BLaER1 treated with 17β-estradiol and CSF1 and Interleukin-3, amounts not matched to agents 10 nM and 100 nM (cell line): Measurements from ENCODE around the gene LAD1.

Experiments used
- H3K27ac ChIP-seq, 11 experiments: shearing (Covaris generic); formaldehyde crosslinking; 2 replicates each; pipeline ENCODE4 v1.8.1; 2022
- H3K27me3 ChIP-seq, 11 experiments: shearing (Covaris generic); formaldehyde crosslinking; 2 replicates each; pipeline ENCODE4 v1.8.1; 2022
- H3K36me3 ChIP-seq, 11 experiments: shearing (Covaris generic); formaldehyde crosslinking; 2 replicates each; pipeline ENCODE4 v1.8.1; 2022
- H3K4me1 ChIP-seq, 10 experiments: shearing (Covaris generic); formaldehyde crosslinking; 2 replicates each; pipeline ENCODE4 v1.8.1; 2022
- H3K4me2 ChIP-seq, 11 experiments: shearing (Covaris generic); formaldehyde crosslinking; 2 replicates each; pipeline ENCODE4 v1.8.1; 2022
- H3K4me3 ChIP-seq, 10 experiments: shearing (Covaris generic); formaldehyde crosslinking; 2 replicates each; pipeline ENCODE4 v1.8.1; 2022
- H3K9ac ChIP-seq, 11 experiments: shearing (Covaris generic); formaldehyde crosslinking; 2 replicates each; pipeline ENCODE4 v1.8.1; 2022
- H3K9me3 ChIP-seq, 11 experiments: shearing (Covaris generic); formaldehyde crosslinking; replicated peaks in 1 of 11; 2 replicates each; pipeline ENCODE4 v1.8.1; 2022
- H4K20me1 ChIP-seq, 11 experiments: shearing (Covaris generic); formaldehyde crosslinking; 2 replicates each; pipeline ENCODE4 v1.8.1; 2022
- Cebpa-rat ChIP-seq, 11 experiments: shearing (Covaris generic); IDR thresholded peaks; 2 replicates each; pipeline ENCODE4 v1.8.1; 2022

Gene LAD1

DNA sequence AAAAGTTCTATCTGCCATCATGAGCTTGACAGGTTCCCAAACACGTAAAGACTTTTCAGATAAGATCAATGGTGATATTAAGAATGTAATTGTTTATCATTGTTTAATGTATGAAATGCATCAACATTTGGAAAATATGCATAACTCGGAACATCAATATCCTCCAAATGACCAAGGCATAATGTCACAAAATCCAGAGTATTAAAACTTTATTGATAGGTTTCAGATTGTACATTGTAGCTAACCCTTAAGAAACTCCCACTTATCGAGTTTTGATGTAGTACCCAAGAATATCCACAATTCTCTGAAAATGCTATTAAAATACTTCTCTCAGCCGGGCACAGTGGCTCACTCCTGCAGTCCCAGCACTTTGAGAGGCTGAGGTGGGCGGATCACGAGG is 34.5 kb upstream of the LAD1 start:
- H3K4me3 ChIP-seq = no peak overlapping the region
- H3K27ac ChIP-seq = no peak overlapping the region
- TF ChIP-seq Cebpa-rat (IDR thresholded peaks at IDR 0.05) = no peak
- H3K4me2 ChIP-seq = no peak overlapping the region
- no peak overlapping the region for H3K9ac ChIP-seq
- peaks cover 8 to 16% (median 14%) of the 10 kb centered on the region in 10 experiments for H3K4me1 ChIP-seq
- H3K9me3 ChIP-seq = no peaks in the 10 kb centered on the region
- no peaks in the 10 kb centered on the region for H3K36me3 ChIP-seq
- H3K27me3 ChIP-seq = no peaks in the 10 kb centered on the region
- H4K20me1 ChIP-seq = no peaks in the 10 kb centered on the region; a peak in 1 of 22 replicates

DNA sequence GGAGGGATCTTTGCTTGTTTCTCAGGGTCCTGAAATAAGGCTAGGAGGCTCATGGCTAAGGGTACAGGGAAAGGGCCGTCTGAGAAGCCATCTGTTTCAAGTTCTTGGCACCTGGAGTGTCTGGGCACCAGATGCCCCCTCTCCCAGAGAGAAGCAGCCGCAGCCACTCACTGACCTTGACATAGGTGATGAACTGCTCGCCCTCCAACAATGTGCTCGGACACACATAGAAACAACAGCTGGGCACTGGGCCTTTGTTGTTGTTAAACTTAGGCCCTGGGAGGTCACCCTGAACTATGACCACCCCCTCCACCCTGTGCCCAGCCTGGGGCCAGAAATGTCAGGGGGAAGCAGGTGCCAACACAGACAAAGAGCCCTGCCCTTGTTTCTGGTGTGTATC is 31.7 kb upstream of the LAD1 start:
- no peaks in the 10 kb centered on the region for H3K9me3 ChIP-seq
- peaks cover 0 to 21% (median 11%) of the 10 kb centered on the region in 10 experiments; a peak in 17 of 20 replicates for H3K4me1 ChIP-seq
- no peak overlapping the region for H3K4me3 ChIP-seq
- no peaks in the 10 kb centered on the region for H3K36me3 ChIP-seq
- H3K4me2 ChIP-seq = no peak overlapping the region
- no peak overlapping the region for H3K27ac ChIP-seq
- TF ChIP-seq Cebpa-rat (IDR thresholded peaks at IDR 0.05) = no peak
- no peaks in the 10 kb centered on the region for H3K27me3 ChIP-seq
- H4K20me1 ChIP-seq = no peaks in the 10 kb centered on the region; a peak in 1 of 22 replicates
- no peak overlapping the region for H3K9ac ChIP-seq

DNA sequence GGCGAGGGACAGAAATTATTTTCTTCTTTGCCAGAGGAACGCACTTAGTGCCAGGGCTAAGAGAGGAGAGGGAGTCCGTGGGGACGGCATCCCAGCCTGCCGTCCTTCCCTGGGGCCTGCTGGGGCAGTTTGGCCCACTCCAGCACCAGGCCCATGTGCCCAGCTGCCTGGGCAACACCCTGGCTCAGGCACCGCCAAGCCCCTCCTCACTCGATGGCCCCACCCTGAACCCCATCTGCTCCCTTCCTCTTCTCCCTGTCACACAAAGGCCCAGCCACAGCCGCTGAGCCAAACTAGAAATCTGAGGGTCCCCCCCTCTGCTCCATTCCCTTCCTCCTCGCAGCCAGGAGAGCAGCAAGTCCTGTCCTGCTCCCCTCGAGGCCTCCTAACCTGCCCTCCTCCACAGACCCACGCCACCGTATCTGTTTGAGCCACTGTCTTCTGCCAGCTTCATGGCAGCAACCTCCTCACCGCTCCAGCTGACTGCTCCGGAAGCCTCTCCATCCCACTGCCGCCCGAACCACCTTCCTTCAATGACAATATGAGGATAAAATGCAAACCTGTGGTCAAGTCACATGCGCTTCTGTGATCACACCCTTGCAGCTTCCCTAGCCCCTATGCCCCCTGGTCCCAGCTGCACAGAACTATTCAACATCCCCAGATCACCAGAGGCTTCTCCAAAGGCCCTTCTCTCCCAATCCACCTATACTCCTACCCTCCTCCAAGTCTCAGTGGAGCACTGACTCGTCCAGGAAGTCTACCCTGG is 30.8 kb upstream of the LAD1 start:
- Histone ChIP-seq H3K4me1 (peaks cover 0 to 16% (median 6%) of the 10 kb centered on the region in 10 experiments; a peak in 9 of 20 replicates), H4K20me1 (no peaks in the 10 kb centered on the region; a peak in 1 of 22 replicates), H3K4me3 (no peak overlapping the region), H3K27ac (no peak overlapping the region), H3K36me3 (no peaks in the 10 kb centered on the region), H3K9me3 (no peaks in the 10 kb centered on the region), H3K27me3 (no peaks in the 10 kb centered on the region), H3K9ac (no peak overlapping the region), H3K4me2 (no peak overlapping the region)
- no peak for TF ChIP-seq Cebpa-rat (IDR thresholded peaks at IDR 0.05)

DNA sequence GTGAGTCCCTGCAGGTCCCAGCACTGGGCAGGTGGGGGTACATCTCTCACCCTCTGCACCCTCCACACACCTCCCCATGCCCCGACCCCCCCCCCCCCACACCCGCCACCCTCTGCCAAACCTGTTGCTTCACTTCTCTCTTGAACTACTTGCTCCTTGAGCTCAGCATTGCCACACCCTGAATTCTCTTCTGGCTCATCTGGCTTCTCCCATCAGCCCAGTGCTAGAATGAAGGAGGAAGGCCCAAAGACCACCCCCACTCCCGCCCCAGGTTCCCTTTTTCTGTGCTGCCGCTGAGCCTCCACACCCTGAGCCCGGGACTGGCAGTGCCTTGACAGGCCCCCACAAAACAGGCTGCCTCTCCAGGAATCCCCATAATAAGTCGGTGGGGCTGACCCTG is 28.8 kb upstream of the LAD1 start:
- Histone ChIP-seq H3K27me3 (no peaks in the 10 kb centered on the region), H3K9me3 (no peaks in the 10 kb centered on the region; a peak in 1 of 22 replicates), H3K4me1 (peaks cover 0 to 25% (median 12%) of the 10 kb centered on the region in 10 experiments; a peak in 16 of 20 replicates), H3K36me3 (no peaks in the 10 kb centered on the region), H3K9ac (no peak overlapping the region), H3K27ac (no peak overlapping the region), H3K4me2 (peak overlapping the region in 2 of 11 experiments; percentile 10 to 39; a peak in 5 of 22 replicates), H4K20me1 (no peaks in the 10 kb centered on the region; a peak in 1 of 22 replicates), H3K4me3 (no peak overlapping the region)
- no peak for TF ChIP-seq Cebpa-rat (IDR thresholded peaks at IDR 0.05)

DNA sequence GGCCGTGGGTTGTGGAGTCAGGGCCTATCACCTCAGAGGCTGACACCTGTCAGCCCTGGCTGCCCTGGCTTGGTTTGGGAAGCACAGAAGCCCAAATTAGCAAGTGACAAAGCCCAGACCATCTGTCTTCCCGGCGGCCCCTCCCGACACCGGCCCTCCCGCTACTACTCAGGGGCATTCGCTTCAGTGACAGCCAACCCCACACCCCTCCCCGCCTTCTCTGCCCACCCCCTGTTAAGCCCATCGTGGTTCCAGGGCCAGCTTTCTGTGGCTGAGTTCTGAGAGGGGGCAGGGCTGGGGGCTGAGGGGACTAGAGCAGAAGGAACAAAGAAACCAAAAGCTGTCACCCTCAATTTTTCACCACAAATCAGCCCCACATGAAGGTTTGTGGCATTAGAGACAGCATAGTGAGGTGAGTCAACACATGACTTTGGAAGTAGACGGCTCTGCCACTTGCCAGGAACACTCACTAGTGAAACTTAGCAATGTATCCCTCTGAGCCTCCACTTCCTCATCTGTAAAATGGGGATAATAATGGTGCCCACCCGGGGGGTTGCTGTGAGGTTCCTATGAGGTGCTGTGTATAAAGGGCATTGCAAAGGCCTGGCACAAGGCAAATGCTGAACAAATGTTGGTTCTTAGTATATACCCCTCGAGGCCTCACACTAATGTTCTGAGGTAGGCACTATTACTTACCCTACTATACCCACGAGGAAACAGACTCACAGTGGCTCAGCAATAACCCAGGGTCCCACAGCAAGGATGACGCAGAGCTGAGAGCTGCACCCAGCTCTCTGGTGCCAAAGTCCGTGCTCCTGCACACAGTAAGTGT is 27.6 kb upstream of the LAD1 start:
- TF ChIP-seq Cebpa-rat (IDR thresholded peaks at IDR 0.05) = no peak
- H3K4me3 ChIP-seq = no peak overlapping the region
- H4K20me1 ChIP-seq = no peaks in the 10 kb centered on the region; a peak in 1 of 22 replicates
- H3K36me3 ChIP-seq = no peaks in the 10 kb centered on the region
- no peak overlapping the region for H3K27ac ChIP-seq
- H3K9ac ChIP-seq = no peak overlapping the region
- H3K4me1 ChIP-seq = peaks cover 0 to 38% (median 23%) of the 10 kb centered on the region in 10 experiments; a peak in 17 of 20 replicates
- no peaks in the 10 kb centered on the region for H3K27me3 ChIP-seq
- peak overlapping the region in 4 of 11 experiments; percentile 10 to 35 (median 24); a peak in 4 of 22 replicates for H3K4me2 ChIP-seq
- H3K9me3 ChIP-seq = no peaks in the 10 kb centered on the region; a peak in 1 of 22 replicates

DNA sequence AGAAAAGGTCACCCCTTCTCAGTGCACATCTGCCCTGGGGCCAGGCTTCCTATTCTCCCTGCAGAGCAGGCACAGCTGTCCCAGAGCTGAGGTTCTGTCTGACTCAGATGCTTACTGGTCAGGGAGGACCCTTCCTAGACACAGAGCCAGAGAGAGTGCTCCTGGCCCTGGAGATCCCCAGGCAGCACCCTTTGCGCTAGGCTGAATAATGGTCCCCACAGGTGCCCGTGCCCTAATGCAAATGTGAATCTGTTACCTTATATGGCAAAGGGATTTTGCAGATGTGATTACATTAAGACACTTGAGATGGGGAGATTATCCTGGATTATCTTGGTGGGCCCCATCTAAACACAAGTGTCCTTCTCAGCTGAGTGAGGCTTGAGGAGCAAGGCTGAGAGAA is 25.0 kb upstream of the LAD1 start:
- TF ChIP-seq Cebpa-rat (IDR thresholded peaks at IDR 0.05) = no peak
- H3K27me3 ChIP-seq = no peaks in the 10 kb centered on the region
- no peaks in the 10 kb centered on the region for H4K20me1 ChIP-seq
- H3K36me3 ChIP-seq = no peaks in the 10 kb centered on the region
- no peak overlapping the region for H3K27ac ChIP-seq
- no peak overlapping the region for H3K4me3 ChIP-seq
- H3K9ac ChIP-seq = no peak overlapping the region
- peaks cover 0 to 46% (median 23%) of the 10 kb centered on the region in 10 experiments; a peak in 17 of 20 replicates for H3K4me1 ChIP-seq
- H3K9me3 ChIP-seq = no peaks in the 10 kb centered on the region; a peak in 1 of 22 replicates
- no peak overlapping the region; a peak in 1 of 22 replicates for H3K4me2 ChIP-seq

DNA sequence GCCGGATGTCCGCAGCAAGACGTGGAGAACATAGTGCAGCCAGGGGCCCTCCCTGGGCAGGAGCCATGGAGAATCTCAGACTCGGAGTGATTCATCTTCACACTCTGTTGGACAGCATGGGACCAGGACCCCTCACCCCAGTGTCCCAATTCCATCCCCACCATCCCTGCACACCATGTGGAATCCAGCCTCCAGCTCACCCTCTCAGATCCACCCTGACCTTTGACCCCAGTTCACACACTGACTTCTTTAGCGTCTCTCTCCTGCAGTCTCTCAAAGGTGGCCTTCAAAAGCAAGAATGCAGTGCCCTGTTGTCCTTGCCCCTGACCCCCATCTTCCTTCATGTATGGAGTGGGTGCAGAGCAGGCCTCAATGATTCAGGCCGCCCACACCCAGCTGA is 24.5 kb upstream of the LAD1 start:
- no peak overlapping the region for H3K9ac ChIP-seq
- H3K4me1 ChIP-seq = peaks cover 0 to 46% (median 23%) of the 10 kb centered on the region in 10 experiments; a peak in 17 of 20 replicates
- H3K27me3 ChIP-seq = no peaks in the 10 kb centered on the region
- no peak overlapping the region for H3K4me3 ChIP-seq
- no peaks in the 10 kb centered on the region; a peak in 1 of 22 replicates for H3K9me3 ChIP-seq
- H4K20me1 ChIP-seq = no peaks in the 10 kb centered on the region
- H3K36me3 ChIP-seq = no peaks in the 10 kb centered on the region
- H3K4me2 ChIP-seq = peak overlapping the region in 4 of 11 experiments; percentile 76 to 90 (median 85); a peak in 6 of 22 replicates
- no peak for TF ChIP-seq Cebpa-rat (IDR thresholded peaks at IDR 0.05)
- no peak overlapping the region for H3K27ac ChIP-seq

DNA sequence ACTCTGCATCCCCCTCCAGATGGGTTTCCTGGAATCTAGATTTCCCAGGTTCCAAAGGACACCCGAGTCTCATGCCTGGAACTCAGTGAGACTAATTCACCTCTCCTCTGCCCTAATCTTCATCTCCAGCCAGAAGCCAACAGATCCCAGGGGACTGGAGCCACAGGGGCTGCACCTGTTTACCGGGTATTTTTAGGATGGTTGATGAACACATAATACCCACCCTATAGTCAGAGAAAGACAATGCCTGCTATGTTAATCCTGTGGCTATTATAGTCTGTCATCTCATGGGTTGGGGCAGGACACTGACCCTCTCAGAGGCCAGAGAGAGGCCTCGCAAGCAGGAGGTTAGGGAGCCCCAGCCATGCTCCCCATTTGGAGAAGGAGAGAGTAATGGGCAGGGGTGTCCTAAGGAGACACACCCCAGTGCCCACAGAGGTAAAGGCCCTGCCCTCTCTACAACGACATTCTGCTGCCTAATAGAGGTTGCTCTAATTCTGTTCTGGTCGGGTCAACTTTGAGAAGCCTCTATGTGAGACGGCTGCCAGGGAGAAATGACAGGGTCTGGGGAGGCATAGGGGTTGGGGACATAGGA is 23.4 kb upstream of the LAD1 start:
- TF ChIP-seq Cebpa-rat (IDR thresholded peaks at IDR 0.05) = no peak
- peak overlapping the region in 9 of 11 experiments; percentile 33 to 90 (median 73); a peak in 18 of 22 replicates for H3K4me2 ChIP-seq

More for the DNA sequence above, 23.4 kb upstream of the LAD1 start:
- no peaks in the 10 kb centered on the region for H3K27me3 ChIP-seq
- H3K9me3 ChIP-seq = no peaks in the 10 kb centered on the region; a peak in 1 of 22 replicates
- H4K20me1 ChIP-seq = no peaks in the 10 kb centered on the region
- no peak overlapping the region for H3K27ac ChIP-seq
- H3K4me3 ChIP-seq = no peak overlapping the region
- no peaks in the 10 kb centered on the region for H3K36me3 ChIP-seq
- H3K4me1 ChIP-seq = peaks cover 0 to 46% (median 20%) of the 10 kb centered on the region in 10 experiments; a peak in 16 of 20 replicates
- H3K9ac ChIP-seq = peak overlapping the region in 2 of 11 experiments; percentile 0 to 4; a peak in 2 of 22 replicates
